Measurements from ENCODE around the gene D2HGDH. TPM values are rescaled to one million over a fixed set of nuclear protein-coding genes. Genes with fewer than 3 reads are reported as not detected.

D2HGDH gene
- total and polyA plus RNA-seq, 9 of the 15 experiments (the other 6 are each of a cell fraction or from before 2014, with no cell fraction given) = 0.39 to 30.8 (median 10.3) TPM

DNA sequence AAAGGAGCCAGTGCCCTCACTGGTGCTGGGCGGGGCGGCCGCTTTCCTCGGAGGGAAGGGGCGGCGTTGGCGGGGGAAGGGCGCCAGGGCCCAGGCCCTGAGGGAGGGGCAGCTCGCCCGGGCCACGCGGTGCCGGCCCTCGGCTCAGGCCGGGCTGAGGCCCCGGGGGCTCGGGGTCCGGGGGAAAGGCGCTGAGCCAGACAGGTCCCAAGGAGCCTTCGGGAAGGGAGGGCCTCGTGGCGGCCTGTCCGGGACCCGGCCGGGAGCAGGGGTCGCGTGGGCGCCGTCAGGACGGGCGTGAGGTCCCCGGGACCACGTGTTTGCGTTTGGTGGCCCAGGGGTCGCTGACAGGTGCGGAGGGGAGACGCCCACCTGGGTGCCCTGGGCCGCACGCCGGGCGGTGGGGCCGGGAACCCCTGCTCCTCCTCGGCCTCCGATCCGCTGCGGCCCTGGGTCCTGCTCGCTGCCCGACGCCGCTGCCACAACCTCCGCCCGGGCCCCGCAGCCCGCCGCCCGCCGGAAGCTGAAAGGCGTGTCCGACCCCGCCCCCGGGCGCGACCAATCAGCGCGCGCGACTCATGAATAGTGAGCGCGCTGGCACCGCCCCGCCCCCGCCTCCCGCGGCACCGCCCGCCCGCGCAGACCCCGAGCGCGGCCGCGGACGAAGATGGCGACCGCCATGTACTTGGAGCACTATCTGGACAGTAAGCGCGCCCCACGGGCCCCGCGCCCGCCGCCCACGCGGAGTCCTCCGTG is 32.9 kb upstream of the D2HGDH start, which contains the start of gene ING5 (continued):
- TF ChIP-seq HMGN3 (IDR thresholded peaks at IDR 0.05; ENCODE audit: borderline replicate concordance, extremely low read depth, insufficient read length, low read depth, low read length) (peak; percentile 22), PHF8 (IDR thresholded peaks at IDR 0.05; ENCODE audit: borderline replicate concordance, low read length) (peak; percentile 72; the same call in 1 of the 2 replicates), MYNN (IDR thresholded peaks at IDR 0.05) (peak; percentile 57; the same call in 1 of the 2 replicates), MYNN (CRISPR knock-in tag; IDR thresholded peaks at IDR 0.05) (no peak), ELF4 (CRISPR knock-in tag; IDR thresholded peaks at IDR 0.05) (0 out of 2 replicates have a peak, but pooled peaks have one; percentile 28), YY1 (IDR thresholded peaks at IDR 0.05; ENCODE audit: borderline replicate concordance in 1 of 3, control insufficient read depth in 1 of 3, extremely low read depth in 1 of 3, insufficient read depth in 3 of 3, insufficient read length in 1 of 3, insufficient replicate concordance in 2 of 3, low read depth in 1 of 3, low read length in 2 of 3) (peak; percentile 63 to 94 (median 90)), FUS (optimal IDR thresholded peaks at IDR 0.05; ENCODE audit: low read depth, low read length) (peak; percentile 50), NR2C1 (IDR thresholded peaks at IDR 0.05) (no peak), NR2C1 (tag; IDR thresholded peaks at IDR 0.05) (no peak), ZNF830 (CRISPR knock-in tag; IDR thresholded peaks at IDR 0.05) (0 out of 2 replicates have a peak, but pooled peaks have one; percentile 70), KDM5B (IDR thresholded peaks at IDR 0.05; ENCODE audit: insufficient replicate concordance, low read depth, low read length) (peak; percentile 47), RBBP5 (IDR thresholded peaks at IDR 0.05; ENCODE audit: borderline replicate concordance, insufficient read depth, low read length, poor library complexity, severe bottlenecking) (peak; percentile 32), MEIS2 (IDR thresholded peaks at IDR 0.05; ENCODE audit: partially characterized antibody) (peak; percentile 10), NONO (IDR thresholded peaks at IDR 0.05; ENCODE audit: low read depth in 2 of 2, low read length in 1 of 2) (peak in 1 of 2 experiments; percentile 12; a peak in 1 of 4 replicates), CHD1 (IDR thresholded peaks at IDR 0.05; ENCODE audit: low read length) (no peak), PHB (CRISPR knock-in tag; IDR thresholded peaks at IDR 0.05) (0 out of 2 replicates have a peak, but pooled peaks have one; percentile 75), ZNF12 (CRISPR knock-in tag; IDR thresholded peaks at IDR 0.05) (no peak), ELF2 (CRISPR knock-in tag; IDR thresholded peaks at IDR 0.05) (0 out of 2 replicates have a peak, but pooled peaks have one; percentile 54), HCFC1 (IDR thresholded peaks at IDR 0.05; ENCODE audit: low read depth, low read length) (peak; percentile 29; the same call in 1 of the 2 replicates), RB1 (IDR thresholded peaks at IDR 0.05; ENCODE audit: low read depth) (peak; percentile 61), L3MBTL2 (IDR thresholded peaks at IDR 0.05) (peak; percentile 87), ZBTB7A (IDR thresholded peaks at IDR 0.05; ENCODE audit: borderline replicate concordance, control insufficient read depth, low read depth, low read length) (peak; percentile 75)
- TF ChIP-seq, protein P1, sequence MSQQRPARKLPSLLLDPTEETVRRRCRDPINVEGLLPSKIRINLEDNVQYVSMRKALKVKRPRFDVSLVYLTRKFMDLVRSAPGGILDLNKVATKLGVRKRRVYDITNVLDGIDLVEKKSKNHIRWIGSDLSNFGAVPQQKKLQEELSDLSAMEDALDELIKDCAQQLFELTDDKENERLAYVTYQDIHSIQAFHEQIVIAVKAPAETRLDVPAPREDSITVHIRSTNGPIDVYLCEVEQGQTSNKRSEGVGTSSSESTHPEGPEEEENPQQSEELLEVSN (IDR thresholded peaks at IDR 0.05; ENCODE audit: borderline replicate concordance in 1 of 2, extremely low read depth in 1 of 2, insufficient read depth in 1 of 2, insufficient read length in 1 of 2, low read depth in 1 of 2, low read length in 1 of 2, poor library complexity in 1 of 2, severe bottlenecking in 1 of 2) = peak; percentile 46 to 70
- TF ChIP-seq, protein P2, sequence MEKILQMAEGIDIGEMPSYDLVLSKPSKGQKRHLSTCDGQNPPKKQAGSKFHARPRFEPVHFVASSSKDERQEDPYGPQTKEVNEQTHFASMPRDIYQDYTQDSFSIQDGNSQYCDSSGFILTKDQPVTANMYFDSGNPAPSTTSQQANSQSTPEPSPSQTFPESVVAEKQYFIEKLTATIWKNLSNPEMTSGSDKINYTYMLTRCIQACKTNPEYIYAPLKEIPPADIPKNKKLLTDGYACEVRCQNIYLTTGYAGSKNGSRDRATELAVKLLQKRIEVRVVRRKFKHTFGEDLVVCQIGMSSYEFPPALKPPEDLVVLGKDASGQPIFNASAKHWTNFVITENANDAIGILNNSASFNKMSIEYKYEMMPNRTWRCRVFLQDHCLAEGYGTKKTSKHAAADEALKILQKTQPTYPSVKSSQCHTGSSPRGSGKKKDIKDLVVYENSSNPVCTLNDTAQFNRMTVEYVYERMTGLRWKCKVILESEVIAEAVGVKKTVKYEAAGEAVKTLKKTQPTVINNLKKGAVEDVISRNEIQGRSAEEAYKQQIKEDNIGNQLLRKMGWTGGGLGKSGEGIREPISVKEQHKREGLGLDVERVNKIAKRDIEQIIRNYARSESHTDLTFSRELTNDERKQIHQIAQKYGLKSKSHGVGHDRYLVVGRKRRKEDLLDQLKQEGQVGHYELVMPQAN (IDR thresholded peaks at IDR 0.05; ENCODE audit: borderline replicate concordance) = peak; percentile 74; the same call in 1 of the 2 replicates
